GM18505 (cell line): ENCODE results near the gene PRKG1.
"Not testable (repeated sequence)": the region's sequence is repeated elsewhere in the genome, so short reads cannot be mapped to it uniquely, and the experiment has no call there.

Experiments used
- ATAC-seq: cut with Tn5 transposase; IDR thresholded peaks from one replicate; pipeline ENCODE4 v1.9.1; 2021; ENCODE audit not compliant: unreplicated experiment
- POLR2A ChIP-seq: IDR thresholded peaks from 4 replicates; pipeline ENCODE4 v1.6.1; 2011; ENCODE audit warnings: borderline replicate concordance; ENCODE audit not compliant: insufficient read depth, insufficient read length; ENCODE audit errors: extremely low read depth

Gene PRKG1

DNA sequence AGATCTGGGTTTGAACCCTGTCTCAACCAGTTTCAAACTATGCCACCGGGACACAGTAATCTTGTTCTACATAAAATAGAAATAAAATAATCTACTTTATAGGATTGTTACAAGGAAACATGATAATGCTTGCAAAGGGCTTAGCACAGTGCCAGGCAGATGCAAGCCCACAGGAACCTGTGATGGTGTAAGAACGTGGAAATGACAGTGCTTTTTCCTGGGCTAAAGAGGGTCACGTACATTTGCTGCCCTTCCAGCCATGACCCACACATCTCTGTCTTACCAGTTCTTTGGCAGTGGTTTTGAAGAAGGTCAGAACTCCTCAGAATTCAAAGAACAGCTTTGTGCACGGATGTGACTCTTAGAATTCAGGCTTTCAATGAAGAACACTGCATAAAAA lies 342.2 kb downstream of the PRKG1 start:
- ATAC-seq, result no peak
- TF ChIP-seq POLR2A, result no peak

DNA sequence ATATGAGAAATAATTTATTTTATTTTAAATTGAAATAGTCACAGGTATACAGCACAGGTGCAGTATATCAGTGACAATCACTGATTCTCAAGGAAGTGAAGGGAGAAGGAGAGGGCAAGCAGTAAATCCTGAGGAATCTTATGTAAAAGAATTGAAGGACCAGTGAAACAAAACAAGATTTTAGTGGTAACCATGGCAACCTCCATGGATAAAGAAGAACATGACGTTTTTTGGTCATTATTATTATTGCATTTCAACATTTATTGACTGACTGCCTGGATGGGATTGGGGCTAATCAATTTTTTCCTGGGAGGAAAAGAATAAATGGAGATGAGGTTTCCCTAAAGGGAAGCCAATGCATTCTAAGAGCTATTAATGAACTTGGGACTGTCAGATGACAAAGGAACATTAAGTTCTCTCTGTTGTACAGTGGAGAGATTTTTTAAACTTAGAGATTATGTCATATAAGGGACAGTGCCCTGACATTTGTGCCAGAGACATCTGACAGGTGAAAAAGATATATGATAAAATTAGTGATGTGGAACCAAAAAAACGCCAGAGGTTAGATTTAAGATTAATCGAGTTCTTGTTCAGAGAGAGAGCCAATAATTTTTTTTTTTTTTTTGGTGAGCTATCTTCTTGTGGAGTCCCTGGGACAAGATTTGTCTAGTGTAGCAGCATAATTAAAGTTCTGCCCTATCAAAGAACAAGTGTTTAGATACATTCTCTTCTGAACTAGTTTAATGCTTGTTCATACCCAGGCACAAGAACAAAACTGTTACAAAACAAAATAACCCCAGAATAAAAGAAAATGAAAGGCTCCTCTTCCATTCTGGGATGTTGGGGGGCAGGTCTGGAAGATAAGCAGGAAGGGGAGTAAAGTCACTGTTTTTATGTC lies 345.2 kb downstream of the PRKG1 start:
- ATAC-seq, result no peak
- TF ChIP-seq POLR2A, result no peak

DNA sequence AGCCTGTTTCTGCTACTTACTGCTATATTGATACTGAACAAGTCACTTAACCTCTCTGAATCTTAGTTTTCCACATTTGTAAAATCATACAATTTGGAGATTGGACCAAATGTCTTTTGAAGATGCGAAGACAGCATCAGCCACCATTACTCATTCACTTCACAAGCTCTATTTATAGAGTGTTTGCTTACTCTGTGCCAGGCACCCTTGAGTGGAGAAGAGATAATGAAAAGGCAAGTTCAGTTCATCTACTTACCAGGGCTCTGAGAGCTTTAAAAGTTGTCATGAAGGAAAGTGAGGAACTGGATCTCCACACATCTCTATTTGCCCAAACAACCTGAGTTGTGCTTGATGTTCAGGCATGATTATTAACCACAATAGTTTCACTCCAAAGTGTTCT lies 347.6 kb downstream of the PRKG1 start:
- TF ChIP-seq POLR2A, result no peak
- ATAC-seq, result no peak

DNA sequence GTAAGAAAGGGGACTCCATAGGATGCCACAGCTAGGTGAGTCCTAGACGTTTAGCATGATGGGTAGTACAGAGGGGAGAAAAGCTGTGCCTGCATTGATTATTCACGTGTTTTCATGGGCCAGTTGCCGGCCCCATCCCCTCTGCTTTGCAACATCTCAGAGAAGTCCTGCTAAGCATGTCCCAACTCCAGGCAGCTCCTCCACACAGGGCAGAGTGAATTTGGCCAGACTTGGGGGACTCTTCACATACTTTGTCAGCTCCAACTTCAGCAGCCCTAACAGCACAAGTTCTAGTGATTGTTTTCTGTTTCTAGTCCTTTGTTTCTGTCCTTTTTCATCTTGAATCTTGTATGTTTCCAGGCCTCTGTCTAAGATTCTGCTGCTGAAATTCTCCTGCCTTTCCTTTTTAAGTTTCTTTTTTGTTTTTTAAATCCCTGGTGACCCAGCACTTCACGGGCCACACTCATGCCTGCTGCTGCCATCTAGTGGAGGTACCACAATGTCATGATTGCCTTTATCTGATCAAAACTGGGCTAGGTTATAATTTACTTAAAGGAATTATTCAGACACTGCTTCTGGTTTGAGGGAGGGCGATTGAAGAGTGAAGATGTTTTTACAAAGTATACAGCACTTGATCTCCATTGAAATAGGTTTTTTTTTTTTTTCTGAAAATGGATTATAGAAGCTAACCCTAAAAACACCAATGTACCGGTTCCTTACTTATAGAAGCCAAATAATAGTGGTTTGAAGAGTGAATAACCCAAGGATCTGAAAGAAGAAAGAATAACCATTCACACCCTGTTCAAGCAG lies 348.2 kb downstream of the PRKG1 start:
- no peak for TF ChIP-seq POLR2A
- peak; percentile 73 for ATAC-seq

DNA sequence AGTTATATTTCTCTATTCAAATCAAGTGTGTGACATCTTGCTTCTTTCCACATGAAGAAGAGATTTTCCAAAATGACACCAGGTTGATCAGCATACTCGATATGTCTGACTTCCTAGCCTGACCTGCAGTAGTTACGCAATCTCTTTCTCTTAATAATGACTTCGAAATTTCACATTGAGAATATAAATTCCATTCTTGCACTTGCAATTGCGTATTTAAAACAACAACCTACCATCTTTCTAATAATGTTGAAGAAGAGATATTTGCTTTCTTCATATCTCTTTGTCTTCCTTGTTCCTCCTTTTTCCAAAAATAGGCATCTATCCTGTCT lies 348.8 kb downstream of the PRKG1 start:
- no peak for TF ChIP-seq POLR2A
- ATAC-seq, result no peak

DNA sequence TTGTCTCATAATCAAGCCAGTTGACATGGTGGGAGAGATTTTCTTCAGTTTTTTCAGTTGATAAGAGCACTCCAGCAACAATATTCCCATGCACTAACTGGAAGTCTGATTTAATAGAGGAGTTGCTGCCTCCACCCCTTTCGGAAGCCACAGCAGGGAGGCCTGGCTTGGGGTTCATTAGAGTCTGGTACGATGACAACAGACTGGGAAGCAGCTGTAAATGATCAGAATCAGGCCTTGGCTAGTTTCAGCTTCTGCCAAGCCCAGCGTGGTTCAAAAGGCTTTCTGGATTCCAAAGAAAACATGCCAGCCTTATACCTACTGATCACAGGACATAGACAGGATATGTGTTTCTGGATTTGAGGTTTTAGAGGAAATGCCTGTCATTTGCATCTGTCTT lies 351.1 kb downstream of the PRKG1 start:
- no peak for TF ChIP-seq POLR2A
- no peak for ATAC-seq

DNA sequence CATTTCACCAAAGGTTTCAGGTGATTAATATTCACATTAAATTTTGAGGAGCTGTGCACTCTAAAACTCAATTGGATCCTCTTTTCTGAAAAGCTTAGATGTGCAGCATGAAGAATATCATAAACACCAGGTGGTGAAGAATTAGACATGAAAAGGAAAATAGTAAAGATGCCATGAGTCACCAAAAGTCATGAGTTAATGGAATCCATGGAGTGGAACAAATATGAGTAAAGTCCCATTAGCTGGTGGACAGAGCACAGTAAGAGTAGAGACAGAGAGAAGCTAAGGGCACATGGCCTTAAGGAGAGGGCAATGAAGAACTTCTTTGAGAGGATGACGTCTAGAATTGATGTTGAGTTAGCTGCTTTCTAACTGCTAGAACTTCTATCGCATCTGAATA lies 353.5 kb downstream of the PRKG1 start:
- no peak for ATAC-seq
- TF ChIP-seq POLR2A, result no peak

DNA sequence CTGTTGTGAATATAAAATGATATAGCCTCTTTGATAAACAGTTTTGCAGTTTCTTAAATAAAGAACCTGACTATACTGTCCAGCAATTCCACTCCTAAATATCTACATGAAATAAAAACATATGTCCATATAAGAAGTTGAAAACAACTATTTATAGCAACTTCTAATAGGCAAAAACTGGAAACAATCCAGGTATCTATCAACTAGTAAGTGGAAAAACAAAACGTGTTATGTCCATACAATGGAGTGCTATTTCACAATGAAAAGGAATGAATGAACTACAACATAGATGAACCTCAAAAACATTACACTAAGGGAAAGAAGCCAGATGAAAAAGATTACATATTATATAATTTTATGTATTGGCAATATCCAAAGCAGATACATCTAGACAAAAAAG lies 356.2 kb downstream of the PRKG1 start:
- TF ChIP-seq POLR2A, result no peak
- ATAC-seq, result no peak

DNA sequence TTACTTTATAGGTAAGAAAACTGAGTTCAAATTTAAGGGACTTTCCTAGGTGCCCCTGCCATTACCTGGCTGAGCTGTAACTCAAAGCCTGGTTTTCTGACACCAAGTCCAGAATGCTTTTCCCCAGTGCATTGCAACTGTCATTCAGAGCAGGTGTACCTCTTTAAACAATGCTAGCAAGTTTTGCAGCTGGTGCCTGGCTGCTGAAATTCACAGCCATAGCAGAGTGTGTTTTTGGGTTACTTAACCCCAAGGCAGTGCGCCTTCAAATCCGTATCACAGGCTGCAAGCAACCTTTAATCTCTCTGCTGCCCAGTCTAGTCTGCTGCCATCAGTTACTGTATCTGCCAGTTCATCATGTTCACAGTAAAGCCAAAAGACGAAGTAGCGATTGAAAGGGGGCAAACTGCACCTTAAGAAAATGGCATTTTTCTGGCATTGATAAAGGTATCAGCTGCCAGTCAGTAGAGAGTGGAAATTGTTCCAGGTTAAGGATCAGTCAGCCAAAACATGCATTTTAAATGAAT lies 359.7 kb downstream of the PRKG1 start:
- ATAC-seq, result no peak
- no peak for TF ChIP-seq POLR2A

DNA sequence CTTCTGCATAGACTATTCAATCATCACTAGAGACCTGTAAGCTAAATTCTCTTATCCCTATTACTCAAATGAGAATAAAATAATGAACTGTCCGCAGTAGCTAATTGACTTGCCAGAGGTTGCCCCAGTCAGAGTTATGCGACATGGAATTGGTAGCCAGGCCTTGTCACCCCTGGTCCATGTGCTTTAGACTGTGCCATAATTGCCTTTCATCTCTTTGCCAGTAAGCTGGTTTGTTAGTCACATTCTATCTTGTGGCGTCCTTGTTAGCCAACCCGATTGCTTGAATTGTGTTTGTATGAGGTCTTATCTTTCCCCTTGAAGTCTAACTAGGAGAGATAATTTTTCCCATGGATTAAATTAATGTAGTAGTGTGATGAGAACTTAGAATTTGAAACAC lies 362.5 kb downstream of the PRKG1 start:
- no peak for ATAC-seq
- TF ChIP-seq POLR2A, result no peak

DNA sequence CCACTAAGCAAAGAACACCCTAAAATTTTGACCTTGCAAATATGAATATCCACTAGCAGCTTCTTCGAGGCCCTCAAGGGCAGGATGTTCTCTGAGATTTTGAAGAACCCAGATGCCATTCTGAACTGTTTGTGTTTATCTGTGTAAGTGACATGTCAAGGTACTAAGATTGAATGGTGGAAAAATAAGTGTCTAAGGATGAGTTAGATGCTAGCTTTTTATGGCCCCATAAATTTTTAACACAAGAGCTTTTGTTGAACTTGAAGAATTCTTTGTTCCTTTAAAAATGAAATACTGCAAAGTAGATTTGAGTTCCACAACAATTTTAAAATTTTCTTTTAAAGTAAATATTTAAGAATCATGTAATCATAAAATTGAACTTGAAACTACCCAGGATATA lies 365.4 kb downstream of the PRKG1 start:
- no peak for ATAC-seq

DNA sequence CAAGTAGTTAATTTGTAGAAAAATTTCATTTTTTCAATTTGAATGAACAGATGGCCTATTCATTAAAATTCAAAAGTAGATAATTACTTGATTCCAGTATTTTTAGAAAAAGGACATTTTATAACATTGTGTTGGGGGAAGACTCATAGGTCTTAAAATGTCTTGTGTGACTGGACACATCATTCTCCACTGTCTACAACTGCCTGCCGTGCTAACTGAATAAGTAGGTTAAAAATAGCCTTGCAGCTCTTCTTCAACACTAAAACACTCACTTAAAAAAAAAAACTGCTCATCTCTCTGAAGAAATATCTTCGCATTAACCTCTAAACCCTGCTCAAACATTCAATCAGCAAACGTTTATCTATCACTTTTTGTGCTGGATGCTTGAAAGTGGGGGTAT lies 371.3 kb downstream of the PRKG1 start:
- no peak for ATAC-seq
- TF ChIP-seq POLR2A, result no peak

More for the DNA sequence above, 365.4 kb downstream of the PRKG1 start:
- TF ChIP-seq POLR2A, result no peak

DNA sequence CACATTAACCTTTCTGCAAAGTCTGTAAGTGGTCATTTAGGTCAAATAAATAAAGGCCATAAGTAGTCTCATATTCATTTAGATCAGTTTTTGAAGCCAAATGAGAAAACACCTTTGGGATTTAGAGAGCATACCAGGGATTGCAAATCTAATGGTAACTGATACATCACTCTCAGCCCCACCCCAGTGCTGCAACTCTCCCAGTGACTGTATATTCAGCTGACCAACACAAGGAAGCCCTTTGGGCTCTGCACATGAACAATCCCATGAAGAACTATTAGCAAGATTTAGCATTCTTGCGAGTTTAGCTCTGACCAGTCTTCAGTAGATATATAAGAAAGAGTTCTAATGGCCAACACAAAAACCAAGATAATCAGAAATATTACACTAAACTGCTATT lies 372.8 kb downstream of the PRKG1 start:
- ATAC-seq, result no peak
- TF ChIP-seq POLR2A, result no peak

DNA sequence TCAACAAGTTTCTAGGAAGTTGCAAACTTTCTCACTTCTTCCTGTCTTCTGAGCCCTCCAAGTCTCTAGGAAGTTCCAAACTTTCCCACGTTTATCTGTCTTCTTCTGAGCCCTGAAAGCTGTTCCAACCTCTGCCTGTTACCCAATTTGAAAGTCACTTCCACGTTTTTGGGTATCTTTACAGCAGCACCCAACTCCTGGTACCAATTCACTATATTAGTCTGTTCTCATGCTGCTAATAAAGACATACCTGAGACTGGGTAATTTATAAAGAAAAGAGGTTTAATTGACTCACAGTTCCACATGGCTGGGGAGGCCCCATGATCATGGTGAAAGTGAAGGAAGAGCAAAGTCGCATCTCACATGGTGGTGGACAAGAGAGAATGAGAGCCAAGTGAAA lies 381.5 kb downstream of the PRKG1 start:
- not testable (repeated sequence) for ATAC-seq
